ENCODE measurements around the gene DPP3.

- TF ChIP-seq TSHZ2 (CRISPR knock-in tag; IDR thresholded peaks at IDR 0.05) (no peak), PATZ1 (CRISPR knock-in tag; IDR thresholded peaks at IDR 0.05; ENCODE audit: borderline replicate concordance) (no peak), POU6F1 (CRISPR knock-in tag; IDR thresholded peaks at IDR 0.05; ENCODE audit: borderline replicate concordance, low read depth) (no peak), ISL1 (CRISPR knock-in tag; IDR thresholded peaks at IDR 0.05) (no peak), ZNF8 (CRISPR knock-in tag; IDR thresholded peaks at IDR 0.05) (no peak), ZFP3 (CRISPR knock-in tag; IDR thresholded peaks at IDR 0.05) (no peak), ZC3H10 (CRISPR knock-in tag; IDR thresholded peaks at IDR 0.05) (no peak)
Observed at GRCh38 chr11:66510990-66511339, 30.7 kb downstream of the DPP3 start.

All from SK-N-SH treated with all-trans-retinoic acid at 6 μM for 48 hours (cell line).